ENCODE measurements around the gene MRPL19.

DNA sequence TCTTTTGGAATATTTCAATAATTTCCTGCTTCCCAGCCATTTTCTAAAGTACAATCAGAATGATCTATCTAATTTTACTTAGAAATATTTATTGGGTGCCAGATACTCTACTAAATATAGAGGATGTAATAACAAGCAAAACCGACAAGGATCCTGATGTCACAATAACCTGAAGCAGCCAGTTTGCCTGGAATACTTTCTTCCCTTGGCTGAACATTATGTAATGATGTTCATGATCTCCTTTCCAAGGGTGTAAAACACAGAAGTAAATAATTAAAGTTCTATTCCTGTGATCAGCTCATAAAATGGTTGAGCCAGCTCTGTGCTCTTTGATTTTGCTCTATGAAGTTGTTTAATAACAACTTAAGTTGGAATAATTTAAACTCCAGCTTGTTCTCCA, 2.6 kb upstream of the MRPL19 start:
- TF ChIP-seq ATF7-NPFF (CRISPR knock-in tag; IDR thresholded peaks at IDR 0.05; ENCODE audit: low read depth) (no peak), MAZ (IDR thresholded peaks at IDR 0.05; ENCODE audit: borderline replicate concordance, low read depth, low read length) (no peak), MAZ (CRISPR knock-in tag; IDR thresholded peaks at IDR 0.05; ENCODE audit: low read depth) (no peak), CEBPG (CRISPR knock-in tag; IDR thresholded peaks at IDR 0.05) (no peak), ZFX (CRISPR knock-in tag; IDR thresholded peaks at IDR 0.05; ENCODE audit: low read depth) (no peak), NBN (conservative IDR thresholded peaks at IDR 0.05) (no peak), ZFP41 (CRISPR knock-in tag; IDR thresholded peaks at IDR 0.05; ENCODE audit: borderline replicate concordance) (no peak), ZNF441 (CRISPR knock-in tag; IDR thresholded peaks at IDR 0.05; ENCODE audit: borderline replicate concordance) (no peak), ELF4 (CRISPR knock-in tag; IDR thresholded peaks at IDR 0.05; ENCODE audit: borderline replicate concordance) (no peak), EP300 (IDR thresholded peaks at IDR 0.05; ENCODE audit: low read depth in 2 of 2, low read length in 2 of 2) (no peak), EP300 (CRISPR knock-in tag; IDR thresholded peaks at IDR 0.05; ENCODE audit: borderline replicate concordance) (no peak), NFIC (IDR thresholded peaks at IDR 0.05; ENCODE audit: low read length) (no peak)
- TF ChIP-seq, protein P1, sequence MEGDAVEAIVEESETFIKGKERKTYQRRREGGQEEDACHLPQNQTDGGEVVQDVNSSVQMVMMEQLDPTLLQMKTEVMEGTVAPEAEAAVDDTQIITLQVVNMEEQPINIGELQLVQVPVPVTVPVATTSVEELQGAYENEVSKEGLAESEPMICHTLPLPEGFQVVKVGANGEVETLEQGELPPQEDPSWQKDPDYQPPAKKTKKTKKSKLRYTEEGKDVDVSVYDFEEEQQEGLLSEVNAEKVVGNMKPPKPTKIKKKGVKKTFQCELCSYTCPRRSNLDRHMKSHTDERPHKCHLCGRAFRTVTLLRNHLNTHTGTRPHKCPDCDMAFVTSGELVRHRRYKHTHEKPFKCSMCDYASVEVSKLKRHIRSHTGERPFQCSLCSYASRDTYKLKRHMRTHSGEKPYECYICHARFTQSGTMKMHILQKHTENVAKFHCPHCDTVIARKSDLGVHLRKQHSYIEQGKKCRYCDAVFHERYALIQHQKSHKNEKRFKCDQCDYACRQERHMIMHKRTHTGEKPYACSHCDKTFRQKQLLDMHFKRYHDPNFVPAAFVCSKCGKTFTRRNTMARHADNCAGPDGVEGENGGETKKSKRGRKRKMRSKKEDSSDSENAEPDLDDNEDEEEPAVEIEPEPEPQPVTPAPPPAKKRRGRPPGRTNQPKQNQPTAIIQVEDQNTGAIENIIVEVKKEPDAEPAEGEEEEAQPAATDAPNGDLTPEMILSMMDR (CRISPR knock-in tag; IDR thresholded peaks at IDR 0.05) = no peak

Data from HepG2 (cell line).